Activated CD4-positive, alpha-beta T cell treated with anti-CD3 and anti-CD28 coated beads for 4 hours (primary cell): Measurements from ENCODE around the gene GREB1.
"Not testable (repeated sequence)": the region's sequence is repeated elsewhere in the genome, so short reads cannot be mapped to it uniquely, and the experiment has no call there.

ENCODE experiments used
- DNase-seq, 2 donors: peaks; one replicate each; pipeline ENCODE4 v3.0.0-alpha.2; 2020

The GREB1 gene

DNA sequence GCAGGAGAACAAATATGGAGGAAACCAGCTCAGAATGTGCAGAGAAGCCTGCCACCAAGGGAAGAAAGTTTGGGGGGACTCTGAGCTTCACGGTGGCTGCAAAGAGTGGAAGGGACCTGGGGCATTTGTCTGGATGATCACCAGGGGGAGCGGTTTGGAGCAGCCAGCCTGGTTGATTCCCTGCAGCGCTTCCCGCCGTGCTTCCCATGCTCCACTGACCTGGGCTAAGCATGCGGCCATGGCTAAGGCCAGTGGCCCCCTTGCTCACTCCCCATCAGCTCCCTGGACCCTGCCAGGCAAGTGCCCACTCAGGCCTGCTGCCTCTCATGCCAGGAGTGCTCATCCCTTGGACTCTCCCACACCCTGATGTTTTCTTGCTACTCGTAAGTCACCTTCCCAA, 109.1 kb downstream of the GREB1 start:
- no peak for DNase-seq

DNA sequence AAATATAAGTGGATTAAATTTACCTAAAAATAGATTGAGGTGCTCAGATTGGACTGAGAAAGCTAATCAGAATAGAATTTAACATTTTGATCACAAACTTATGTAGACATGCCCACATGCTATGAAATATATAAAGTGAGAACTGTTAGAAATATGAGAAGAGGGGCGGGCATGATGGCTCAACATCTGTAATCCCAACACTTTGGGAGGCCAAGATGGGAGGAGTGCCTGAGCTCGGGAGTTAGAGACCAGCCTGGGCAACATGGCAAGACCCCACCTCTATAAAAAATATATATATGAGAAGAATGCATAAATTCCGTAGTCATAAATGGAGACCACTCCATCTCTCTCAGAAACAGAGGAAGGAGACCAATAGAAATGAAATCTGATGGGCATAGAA, 110.4 kb downstream of the GREB1 start:
- DNase-seq = no peak

DNA sequence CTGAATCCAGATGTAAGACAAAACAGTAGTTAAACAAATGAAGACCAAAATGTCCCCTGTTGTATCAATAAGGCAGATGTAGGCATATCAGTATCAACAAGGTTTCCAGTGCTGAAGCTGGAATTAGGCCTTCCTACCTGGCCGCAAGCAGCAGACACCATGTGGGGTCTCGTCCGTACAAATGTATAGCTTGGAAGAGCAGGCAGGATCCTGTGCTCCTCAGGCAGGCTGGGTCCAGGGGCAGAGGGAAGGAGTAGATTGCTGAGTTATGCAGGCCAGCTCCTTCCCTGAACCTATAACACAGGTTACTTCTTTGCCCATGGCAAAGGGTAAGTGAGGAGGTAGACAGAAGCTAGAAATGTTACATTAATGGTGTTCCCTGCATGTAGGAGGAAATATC, 112.7 kb downstream of the GREB1 start:
- DNase-seq = no peak

DNA sequence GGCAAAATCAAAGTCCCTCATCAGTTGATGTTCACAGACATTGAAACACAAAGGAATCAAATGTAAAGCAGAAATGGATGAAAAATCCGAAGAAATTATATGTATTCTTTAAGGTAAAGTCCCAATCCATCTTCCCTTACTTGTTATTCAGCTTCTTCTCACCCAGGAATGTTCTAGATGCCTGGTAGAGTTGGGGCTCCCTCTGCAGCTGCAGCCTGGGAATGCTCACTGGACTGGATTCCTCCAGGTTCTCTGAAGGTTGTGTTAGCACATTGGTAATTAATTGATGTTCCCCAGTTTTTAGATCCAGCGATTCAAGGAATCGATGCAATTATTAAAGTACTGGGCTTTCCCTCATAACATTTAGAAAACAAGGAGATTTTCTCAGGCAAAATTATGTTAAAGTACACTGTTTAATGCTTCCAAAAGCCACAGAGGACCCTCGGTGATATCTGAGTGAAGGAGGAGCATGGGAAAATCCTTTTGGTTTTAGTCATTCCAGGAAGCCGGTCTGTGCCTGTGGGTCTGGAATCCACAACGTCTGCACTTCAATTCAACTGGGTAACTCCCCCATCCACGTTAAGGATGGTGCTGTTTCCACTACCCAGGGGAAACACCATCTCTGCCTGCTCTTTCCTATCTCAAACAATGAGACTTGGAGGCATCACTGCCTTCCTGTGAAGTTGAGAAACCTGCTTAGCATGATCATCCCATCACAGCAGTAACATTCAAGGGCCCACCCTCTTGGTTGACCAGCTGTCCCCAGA, 114.2 kb downstream of the GREB1 start:
- no peak for DNase-seq

DNA sequence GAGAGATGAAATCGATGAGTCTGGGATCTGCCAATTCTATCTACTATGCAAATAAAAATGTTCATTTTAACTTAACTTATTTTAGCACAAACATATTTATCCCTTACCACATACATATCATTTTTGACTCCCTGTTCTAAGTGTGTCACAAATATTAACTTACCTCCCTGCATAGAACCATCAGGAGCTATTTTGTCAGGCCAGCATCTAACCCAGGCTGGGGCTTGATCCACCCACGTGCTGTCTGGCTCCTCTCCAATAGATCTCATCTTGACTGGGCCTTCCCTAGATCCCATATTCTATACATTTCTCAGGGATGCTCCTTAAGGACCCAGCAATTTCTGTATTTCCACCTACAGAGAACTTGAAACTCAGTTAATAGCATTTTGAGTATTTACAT, 115.2 kb downstream of the GREB1 start:
- DNase-seq = no peak

DNA sequence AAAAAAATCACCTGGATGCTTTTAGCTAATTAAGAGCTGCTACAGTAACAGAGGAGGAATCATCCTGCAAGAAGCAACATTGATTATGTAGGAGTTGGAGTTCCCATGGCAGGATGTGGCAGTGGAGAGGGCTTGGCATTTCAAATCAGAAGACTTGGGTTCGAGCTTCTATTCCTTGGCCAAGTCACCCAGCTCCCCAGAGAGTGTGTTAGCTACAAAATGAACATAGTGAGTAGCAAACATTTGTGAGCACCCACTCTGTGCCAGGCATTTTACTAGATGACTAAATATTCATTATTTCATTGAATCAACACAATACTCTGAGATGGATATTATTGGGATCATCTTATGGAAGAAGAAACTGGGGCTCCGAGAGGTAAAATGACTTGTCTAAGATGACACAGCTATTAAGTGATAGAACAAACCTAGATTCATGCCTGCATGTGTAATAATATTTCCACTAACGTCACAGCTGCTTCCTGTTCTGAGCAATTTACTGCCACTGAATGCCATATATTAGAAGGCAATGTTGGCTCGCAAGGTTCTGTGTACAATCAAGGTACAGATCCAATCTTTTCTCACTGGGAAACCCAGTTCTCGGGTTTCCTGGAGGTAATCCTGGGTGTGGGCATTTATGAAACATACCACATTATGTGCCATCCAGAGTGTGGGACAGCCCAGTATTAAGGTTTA, 118.2 kb downstream of the GREB1 start:
- no peak for DNase-seq

DNA sequence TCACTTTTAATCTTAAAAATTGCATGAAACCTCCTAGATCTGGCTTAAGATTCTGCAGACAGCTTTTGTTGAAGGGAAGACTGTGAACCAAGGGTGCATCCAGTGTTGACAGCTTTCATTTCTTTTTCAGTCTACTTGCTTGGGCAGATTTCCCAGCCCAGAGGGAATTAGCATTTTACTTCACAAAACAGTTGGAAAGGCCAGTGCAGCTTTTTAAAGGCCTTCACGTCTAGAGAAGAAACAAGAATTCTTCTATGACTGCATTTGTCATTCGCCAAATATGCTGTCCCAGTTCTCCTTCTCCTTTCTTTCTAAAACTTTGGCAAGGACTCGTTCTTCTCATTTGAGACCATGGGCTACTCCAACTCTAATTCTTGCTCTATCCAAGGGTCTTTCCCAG, 118.7 kb downstream of the GREB1 start:
- no peak for DNase-seq

DNA sequence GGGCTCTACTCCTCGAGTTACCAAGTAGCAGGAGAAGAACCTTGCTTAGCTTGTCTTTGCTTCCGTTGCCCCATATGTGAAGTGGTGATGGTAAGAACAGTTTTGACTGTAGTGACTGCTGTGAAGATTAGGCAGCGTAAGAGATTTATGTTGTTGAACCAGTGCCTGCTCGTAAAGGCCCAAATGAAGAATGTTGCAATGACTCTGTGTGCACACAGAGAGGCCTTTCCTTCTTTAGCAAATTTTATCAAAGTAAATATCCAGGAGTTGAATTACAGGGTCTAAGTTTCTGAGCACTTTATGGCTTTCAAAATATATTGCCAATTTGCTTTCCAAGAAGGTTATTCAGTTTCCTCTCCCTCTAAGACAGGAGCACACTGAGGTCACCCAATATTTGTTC, 121.7 kb downstream of the GREB1 start:
- no peak for DNase-seq

DNA sequence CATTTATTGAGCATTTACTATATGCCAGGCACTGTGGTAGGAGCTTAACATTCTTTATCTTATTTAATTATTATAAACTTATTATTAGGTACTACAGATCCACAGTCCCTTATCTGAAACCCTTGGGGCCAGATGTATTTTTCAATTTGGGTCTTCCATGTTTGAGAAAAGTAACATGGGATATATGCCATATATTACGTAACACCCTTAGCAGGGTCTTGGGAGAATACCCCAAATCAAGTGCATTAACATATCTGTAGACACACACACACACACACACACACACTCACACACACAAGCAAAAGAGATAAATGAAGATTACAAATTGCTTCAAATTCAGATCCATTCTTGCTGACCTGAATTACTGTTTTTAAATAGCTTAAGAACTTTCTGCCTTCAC, 122.4 kb downstream of the GREB1 start:
- no peak for DNase-seq

DNA sequence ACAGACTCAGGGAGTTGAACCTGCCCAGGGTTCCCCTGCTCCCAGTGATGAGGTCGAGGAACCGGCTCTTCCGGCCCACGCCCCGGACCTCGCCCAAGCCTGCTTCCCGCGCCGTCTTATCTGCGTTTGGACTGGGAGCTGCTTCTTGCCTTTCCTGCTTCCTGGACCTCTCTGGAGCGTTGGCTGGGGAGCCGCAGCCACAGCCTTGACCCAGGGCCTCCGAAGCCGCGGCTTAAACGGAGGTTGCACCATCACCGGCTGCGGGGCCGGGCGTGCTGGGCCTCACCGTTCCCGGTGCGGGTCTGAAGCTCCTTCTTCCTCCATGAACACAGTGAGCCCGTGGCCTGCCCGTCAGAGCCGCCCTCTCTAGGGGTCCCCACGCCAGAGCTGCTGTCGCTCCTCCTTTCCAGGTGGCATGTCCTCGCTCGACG, 122.8 kb downstream of the GREB1 start:
- no peak for DNase-seq

DNA sequence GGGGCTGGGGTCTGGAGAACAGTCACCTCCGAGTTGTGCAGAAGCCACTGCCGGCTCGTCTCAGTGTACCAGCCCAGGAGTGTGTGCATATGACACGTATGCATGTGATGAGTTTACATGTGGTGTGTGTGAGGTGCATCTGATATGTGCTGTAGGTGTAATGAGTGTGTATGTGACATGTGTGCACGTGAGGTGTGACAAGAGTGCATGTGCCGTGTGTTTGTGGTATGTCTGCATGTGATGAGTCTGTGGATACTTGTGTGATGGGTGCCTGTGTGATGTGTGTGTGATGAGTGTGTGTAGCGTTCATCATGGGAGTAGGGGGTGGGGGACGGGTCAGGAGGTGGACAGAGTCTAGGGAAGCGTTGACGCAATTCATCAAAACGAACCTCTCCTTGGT, 123.3 kb downstream of the GREB1 start:
- DNase-seq = no peak

DNA sequence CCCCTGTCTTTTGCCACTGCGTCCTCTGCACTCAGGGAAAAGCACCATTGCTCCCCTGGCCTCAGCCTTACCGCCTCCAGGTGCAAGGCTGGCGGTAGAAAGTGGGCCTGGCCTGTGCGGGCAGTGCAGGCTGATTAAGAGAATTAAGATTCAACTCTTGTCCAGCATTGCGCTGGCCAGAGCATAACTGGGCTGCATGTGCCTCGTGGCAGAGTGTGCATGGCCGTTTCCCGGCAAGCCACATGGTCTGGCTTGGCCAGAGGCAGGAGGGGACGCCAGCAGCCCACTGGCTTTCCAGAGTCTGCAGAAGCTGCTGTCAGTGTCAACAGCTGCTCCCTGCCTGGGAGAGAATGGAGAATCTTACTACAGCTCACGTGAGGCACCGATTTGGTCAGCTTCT, 123.8 kb downstream of the GREB1 start:
- DNase-seq = no peak

DNA sequence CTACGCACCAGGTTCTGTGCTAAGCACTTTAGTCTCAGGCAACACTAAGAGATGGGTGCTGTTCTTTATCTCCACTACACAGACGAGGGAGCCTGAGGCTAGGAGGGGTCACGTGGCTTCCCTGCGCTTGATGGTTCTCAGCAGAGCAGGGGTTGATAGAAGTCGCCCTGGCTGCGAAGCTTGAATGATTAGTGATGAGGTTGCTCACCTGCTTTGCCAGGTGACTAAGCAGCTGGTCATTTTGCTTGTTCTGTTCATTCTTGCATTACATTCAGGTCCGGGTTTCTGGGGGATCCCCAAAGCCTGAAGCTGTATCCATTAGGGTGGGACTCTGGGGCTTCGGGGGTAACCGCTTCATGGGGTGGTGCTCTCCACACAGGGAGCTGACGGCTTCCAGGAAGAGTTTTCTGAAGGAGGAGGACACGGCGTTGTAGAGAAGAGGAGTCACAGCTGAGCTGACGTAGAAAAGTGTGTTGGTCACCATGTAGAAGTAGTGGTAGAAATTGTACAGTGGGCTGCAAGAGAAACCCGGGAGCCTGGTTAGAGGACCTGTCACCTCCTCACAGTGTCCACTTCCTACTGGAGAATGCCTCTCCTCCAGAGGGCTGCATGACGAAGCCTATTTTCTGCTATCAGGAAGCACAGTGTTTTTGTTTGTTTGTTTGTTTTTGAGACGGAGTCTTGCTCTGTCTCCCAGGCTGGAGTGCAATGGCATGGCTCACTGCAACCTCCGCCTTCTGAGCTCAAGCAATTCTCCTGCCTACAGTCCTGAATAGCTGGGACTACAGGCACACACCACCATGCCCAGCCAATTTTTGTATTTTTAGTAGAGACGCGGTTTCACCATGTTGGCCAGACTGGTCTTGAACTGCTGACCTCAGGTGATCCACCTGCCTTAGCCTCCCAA, 124.6 kb downstream of the GREB1 start:
- DNase-seq = no peak

DNA sequence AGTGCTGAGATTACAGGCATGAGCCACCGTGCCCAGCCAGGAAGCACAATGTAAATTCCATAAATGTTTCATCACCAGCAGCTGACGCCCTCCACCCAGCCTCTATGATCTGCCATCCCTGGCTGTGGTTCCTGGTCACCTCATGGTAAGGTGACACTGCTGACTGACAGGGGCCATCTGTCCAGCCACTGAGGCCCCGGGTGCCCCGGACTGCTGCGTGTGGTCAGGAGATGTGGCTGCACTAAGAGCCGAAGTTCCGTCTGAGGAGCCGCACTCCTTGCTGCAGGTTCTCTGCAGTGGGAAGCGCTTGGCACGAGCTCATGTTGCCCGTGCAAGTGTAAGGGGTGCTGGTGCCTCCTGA, 125.2 kb downstream of the GREB1 start:
- no peak for DNase-seq

DNA sequence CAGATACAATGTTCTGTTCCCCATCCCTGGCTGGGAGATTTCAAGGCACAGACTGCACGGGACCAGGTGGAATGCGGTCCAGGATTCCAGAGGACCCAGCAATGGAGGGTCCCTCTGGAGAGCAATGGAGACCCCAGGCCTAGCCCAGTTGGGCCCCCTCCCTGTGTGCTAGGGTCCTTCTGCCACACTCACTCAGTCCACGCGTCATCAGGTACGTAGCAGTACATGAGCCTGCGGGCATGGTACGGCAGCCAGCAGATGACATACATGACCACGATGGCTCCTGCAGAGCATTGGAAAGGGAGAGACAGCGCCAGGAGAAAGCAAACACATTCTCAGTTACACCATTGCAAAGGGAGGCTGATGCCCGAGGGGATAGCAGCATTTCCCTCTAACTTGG, 126.0 kb downstream of the GREB1 start:
- no peak for DNase-seq

DNA sequence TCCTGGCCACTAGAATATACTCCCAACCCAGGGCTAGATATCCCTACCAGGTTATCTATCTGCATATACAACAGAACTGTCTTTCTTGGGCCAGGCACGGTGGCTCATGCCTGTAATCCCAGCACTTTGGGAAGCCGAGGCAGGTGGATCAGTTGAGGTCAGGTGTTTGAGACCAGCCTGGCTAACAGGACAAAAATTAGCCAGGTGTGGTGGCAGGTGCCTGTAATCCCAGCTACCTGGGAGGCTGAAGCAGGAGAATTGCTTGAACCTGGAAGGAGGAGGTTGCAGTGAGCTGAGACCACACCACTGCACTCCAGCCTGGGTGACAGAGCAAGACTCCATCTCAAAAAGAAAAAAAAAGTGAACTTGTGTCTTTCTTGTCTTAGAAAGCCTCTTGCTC, 126.6 kb downstream of the GREB1 start:
- DNase-seq = not testable (repeated sequence)

DNA sequence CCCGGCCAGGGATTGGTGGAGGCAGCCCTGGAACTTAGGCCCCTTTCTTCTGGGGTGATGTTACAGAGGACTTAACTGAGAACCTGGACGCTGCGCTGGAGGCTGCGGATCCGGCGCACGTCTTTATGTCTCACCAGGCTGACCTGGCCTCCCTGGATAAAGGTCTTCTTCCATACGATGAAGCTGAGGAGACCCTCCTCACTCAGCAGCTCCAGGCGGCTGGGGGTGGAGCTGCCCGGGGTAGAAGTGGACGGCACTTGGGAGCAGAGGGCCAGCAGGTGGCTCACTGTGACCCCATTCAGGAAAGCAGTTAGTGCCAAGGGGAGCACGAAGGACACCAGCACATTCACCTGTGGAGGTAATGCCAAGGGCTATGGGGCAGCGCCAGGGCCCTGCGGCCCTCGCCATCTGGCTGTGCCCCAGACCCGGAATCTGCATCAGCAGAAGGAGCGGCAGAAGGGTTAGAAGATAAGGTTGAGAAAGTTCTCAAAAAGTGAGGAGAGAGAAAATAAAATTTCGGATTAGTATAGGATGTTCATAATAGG, 128.1 kb downstream of the GREB1 start:
- no peak for DNase-seq

DNA sequence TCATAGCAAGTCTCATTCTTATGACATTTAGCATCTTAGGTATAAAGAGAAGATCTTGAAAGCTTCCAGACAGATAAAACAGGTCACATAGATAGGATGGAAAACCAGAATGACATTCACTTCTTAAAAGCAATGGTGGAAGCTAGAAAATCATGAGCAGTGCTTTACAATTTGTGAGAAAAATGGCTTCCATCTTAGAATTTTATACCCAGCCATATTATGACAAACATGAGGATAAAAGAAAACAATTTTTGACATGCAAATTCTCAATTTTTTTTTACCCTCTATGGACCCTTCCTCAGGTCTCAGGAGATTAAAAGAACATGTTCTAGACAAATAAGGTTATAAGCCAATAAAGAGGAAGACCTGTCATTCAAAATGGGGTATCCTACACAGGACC, 129.0 kb downstream of the GREB1 start:
- DNase-seq = no peak

DNA sequence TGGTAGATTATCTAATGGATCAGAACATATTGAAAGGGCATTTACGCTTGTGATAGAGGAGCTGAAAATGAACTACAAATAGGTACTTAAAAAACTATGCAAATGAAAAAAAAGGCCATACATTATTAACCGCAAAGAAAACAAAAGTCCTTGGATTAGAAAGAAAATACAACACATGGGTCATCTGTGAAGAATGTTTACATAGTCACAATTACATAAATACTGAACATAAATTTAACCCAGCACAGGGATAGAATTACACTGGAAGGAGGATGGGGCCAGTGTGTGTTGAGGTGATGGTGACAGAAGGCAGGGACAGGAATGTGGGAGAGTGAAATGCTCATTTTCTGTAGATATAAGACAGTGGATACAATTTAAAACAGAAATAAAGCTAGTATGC, 129.6 kb downstream of the GREB1 start:
- DNase-seq = no peak

DNA sequence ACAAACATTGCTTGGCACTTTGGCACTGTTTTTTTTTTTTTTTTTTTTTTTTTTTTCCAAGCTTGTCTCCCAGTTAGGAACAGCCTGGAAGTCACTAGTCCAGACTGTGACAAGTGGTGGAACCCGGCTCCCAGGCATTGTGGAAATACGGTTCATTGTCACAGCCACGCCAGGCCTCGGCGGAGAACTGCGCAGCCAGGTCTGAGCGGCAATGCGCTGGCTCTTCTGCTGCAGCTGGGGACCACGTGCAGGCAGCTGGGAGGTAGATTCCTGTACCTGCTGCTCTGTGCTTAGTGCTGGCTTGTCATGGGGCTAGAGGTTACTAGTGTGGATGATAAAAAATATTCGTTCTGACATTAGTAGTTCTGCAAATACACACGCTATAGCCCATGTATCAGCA, 131.2 kb downstream of the GREB1 start:
- no peak for DNase-seq

DNA sequence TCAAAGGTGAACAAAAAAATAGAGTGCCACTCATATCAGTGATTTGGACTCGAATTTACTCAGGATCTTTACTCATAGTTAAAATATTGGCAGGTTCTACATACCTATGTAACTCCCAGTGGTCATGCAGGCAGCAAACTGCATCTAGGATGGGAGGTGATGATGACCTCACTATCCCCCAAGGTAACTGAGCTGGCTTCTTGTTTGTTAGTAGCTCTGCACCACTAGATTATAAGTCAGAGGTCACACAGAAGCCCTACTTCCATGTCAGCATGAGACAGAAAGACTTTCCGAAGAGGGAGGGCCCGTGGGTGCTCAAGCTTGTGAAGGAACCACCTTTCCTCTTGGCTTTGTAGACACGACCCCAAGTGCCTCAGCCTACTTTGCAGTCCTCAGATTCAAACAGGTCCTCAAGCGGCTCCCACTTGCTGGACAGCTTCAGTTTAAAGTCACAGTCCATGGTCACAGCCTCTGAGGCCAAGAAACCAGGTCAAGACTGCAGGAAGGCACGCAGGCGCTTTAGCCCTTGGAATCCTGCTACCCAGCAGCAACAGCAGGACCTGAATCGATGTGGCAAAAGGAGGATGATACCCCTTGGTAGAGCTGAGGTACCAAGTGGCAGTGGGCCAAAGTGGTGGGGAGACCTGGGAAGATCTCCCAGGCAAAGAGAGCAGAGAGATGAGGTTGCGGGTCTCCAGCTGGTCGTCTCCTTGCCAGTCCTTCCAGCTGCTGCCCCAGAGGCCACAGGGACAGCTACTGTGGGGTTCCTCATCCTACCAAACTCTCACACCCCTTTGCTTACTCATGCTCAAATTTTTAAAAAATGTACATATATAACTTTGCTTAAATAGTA, 131.9 kb downstream of the GREB1 start:
- no peak for DNase-seq

DNA sequence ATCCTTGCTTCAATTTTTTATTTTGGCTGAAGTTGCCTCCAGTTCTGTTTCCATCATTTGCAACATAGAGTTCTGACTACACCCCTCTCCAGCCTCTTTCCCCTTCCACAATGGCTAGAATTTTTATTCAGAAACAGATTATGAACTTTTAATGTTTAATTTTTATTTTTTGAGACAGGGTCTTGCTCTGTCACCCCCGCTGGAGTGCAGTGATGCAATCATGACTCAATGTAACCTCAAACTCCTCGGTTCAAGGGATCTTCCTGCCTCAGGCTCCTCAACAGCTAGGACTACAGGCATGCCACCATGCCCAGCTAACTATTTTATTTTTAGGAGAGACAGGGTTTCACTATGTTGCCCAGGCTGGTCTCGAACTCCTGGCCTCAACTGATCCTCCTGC, 133.3 kb downstream of the GREB1 start:
- no peak for DNase-seq
